Mesendoderm (in vitro differentiated cells): ENCODE data around the gene ZSCAN10.
"Not testable (repeated sequence)": the region's sequence is repeated elsewhere in the genome, so short reads cannot be mapped to it uniquely, and the experiment has no call there.

Source experiments
- DNase-seq: peaks from one replicate; pipeline ENCODE4 v3.0.0; 2013
- H2AK5ac ChIP-seq: 2 replicates; pipeline ENCODE4 v1.6.1; 2013; ENCODE audit warnings: low read length, inconsistent platforms
- H2BK120ac ChIP-seq: 2 replicates; pipeline ENCODE4 v1.6.1; 2013; ENCODE audit warnings: low read depth, mild to moderate bottlenecking, low read length, moderate library complexity, mixed read lengths
- H2BK15ac ChIP-seq: replicated peaks from 2 replicates; pipeline ENCODE4 v1.6.1; 2013; ENCODE audit warnings: low read depth, mild to moderate bottlenecking, moderate library complexity
- H2BK5ac ChIP-seq: 2 replicates; pipeline ENCODE4 v1.6.1; 2013; ENCODE audit warnings: low read length, inconsistent platforms
- H3K18ac ChIP-seq: 2 replicates; pipeline ENCODE4 v1.6.1; 2013; ENCODE audit warnings: mild to moderate bottlenecking, low read length, mixed read lengths
- H3K23ac ChIP-seq: one replicate; pipeline ENCODE4 v1.6.1; 2013; ENCODE audit warnings: low read length
- H3K27ac ChIP-seq: 2 replicates; pipeline ENCODE4 v1.5.1; 2013; ENCODE audit warnings: low read depth, mild to moderate bottlenecking, inconsistent platforms, low read length, moderate library complexity
- H3K27me3 ChIP-seq: 2 replicates; pipeline ENCODE4 v1.6.1; 2013; ENCODE audit warnings: low read length, control low read depth, mild to moderate bottlenecking, inconsistent platforms; ENCODE audit not compliant: insufficient read depth, poor library complexity
- H3K36me3 ChIP-seq: 2 replicates; pipeline ENCODE4 v1.6.1; 2013; ENCODE audit warnings: low read length, inconsistent platforms; ENCODE audit not compliant: control insufficient read depth, insufficient read depth
- H3K4ac ChIP-seq: one replicate; pipeline ENCODE4 v1.6.1; 2013; ENCODE audit warnings: low read depth, mild to moderate bottlenecking, low read length, moderate library complexity
- H3K4me1 ChIP-seq: 2 replicates; pipeline ENCODE4 v1.6.1; 2013; ENCODE audit warnings: low read depth, low read length, inconsistent platforms; ENCODE audit not compliant: control insufficient read depth
- H3K4me2 ChIP-seq: 2 replicates; pipeline ENCODE4 v1.6.1; 2013; ENCODE audit warnings: low read length
- H3K4me3 ChIP-seq: 2 replicates; pipeline ENCODE4 v1.5.1; 2013; ENCODE audit warnings: mild to moderate bottlenecking, low read length
- H3K56ac ChIP-seq: one replicate; pipeline ENCODE4 v1.6.1; 2013; ENCODE audit warnings: low read length
- H3K79me1 ChIP-seq: 2 replicates; pipeline ENCODE4 v1.6.1; 2013; ENCODE audit warnings: low read length, inconsistent platforms
- H3K79me2 ChIP-seq: 2 replicates; pipeline ENCODE4 v1.6.1; 2013; ENCODE audit warnings: mild to moderate bottlenecking, low read length; ENCODE audit not compliant: control insufficient read depth, insufficient read depth
- H3K9ac ChIP-seq: 2 replicates; pipeline ENCODE4 v1.6.1; 2013; ENCODE audit warnings: low read length, inconsistent platforms
- H4K5ac ChIP-seq: one replicate; pipeline ENCODE4 v1.6.1; 2013; ENCODE audit warnings: low read length
- H4K8ac ChIP-seq: one replicate; pipeline ENCODE4 v1.6.1; 2013; ENCODE audit warnings: low read depth, mild to moderate bottlenecking, control low read depth, low read length, moderate library complexity
- WGBS: extraction: QIAGEN DNeasy Blood & Tissue Kit; methylation state at CpG from one replicate; pipeline ENCODE4 v1.1.7; 2013; ENCODE audit warnings: low lambda C conversion rate, missing lambda C conversion rate; ENCODE audit not compliant: insufficient coverage; ENCODE audit errors: extremely low coverage; 5-methylcytosine and 5-hydroxymethylcytosine counted together

ZSCAN10 gene

GRCh38 chr16:3142327-3142726 is 43.2 kb upstream of the ZSCAN10 start:
- H3K56ac ChIP-seq: no peak overlapping the region
- no peak overlapping the region for H2BK120ac ChIP-seq
- H3K79me1 ChIP-seq: no peaks in the 10 kb centered on the region
- H3K79me2 ChIP-seq: no peaks in the 10 kb centered on the region
- H4K8ac ChIP-seq: no peak overlapping the region
- no peak overlapping the region for H4K5ac ChIP-seq
- no peak overlapping the region for H3K4ac ChIP-seq
- H2BK15ac ChIP-seq: no peak overlapping the region
- H2AK5ac ChIP-seq: no peak overlapping the region
- H2BK5ac ChIP-seq: no peak overlapping the region
- no peaks in the 10 kb centered on the region for H3K27me3 ChIP-seq
- H3K4me3 ChIP-seq: no peak overlapping the region
- H3K9ac ChIP-seq: no peak overlapping the region
- H3K36me3 ChIP-seq: no peaks in the 10 kb centered on the region
- no peak overlapping the region for H3K27ac ChIP-seq
- H3K4me2 ChIP-seq: no peak overlapping the region
- H3K18ac ChIP-seq: no peak overlapping the region
- no peak for DNase-seq
- no CpG with 5 or more reads among the region's 22 CpGs for WGBS
- H3K23ac ChIP-seq: no peak overlapping the region
- no peaks in the 10 kb centered on the region for H3K4me1 ChIP-seq

- Histone ChIP-seq H4K5ac (no peak overlapping the region), H3K56ac (no peak overlapping the region), H3K4me1 (no peaks in the 10 kb centered on the region), H3K36me3 (no peaks in the 10 kb centered on the region), H2BK120ac (no peak overlapping the region), H3K79me2 (no peaks in the 10 kb centered on the region), H3K27me3 (no peaks in the 10 kb centered on the region), H2AK5ac (no peak overlapping the region), H3K4me2 (no peak overlapping the region), H3K4me3 (no peak overlapping the region), H2BK15ac (no peak overlapping the region), H3K18ac (no peak overlapping the region), H3K4ac (no peak overlapping the region), H3K79me1 (no peaks in the 10 kb centered on the region), H3K27ac (no peak overlapping the region), H2BK5ac (no peak overlapping the region), H4K8ac (no peak overlapping the region), H3K9ac (no peak overlapping the region), H3K23ac (no peak overlapping the region)
- no CpG with 5 or more reads among the region's 23 CpGs for WGBS
- no peak for DNase-seq
Observed at GRCh38 chr16:3141781-3142311, 42.8 kb upstream of the ZSCAN10 start.

- no CpG with 5 or more reads among the region's 69 CpGs for WGBS
- H2BK120ac ChIP-seq: no peak overlapping the region
- no peak overlapping the region for H2AK5ac ChIP-seq
- no peaks in the 10 kb centered on the region for H3K4me1 ChIP-seq
- H4K8ac ChIP-seq: no peak overlapping the region
- no peak overlapping the region for H4K5ac ChIP-seq
- H3K27me3 ChIP-seq: no peaks in the 10 kb centered on the region
- H3K36me3 ChIP-seq: no peaks in the 10 kb centered on the region
- H3K79me2 ChIP-seq: no peaks in the 10 kb centered on the region
- H3K4me3 ChIP-seq: no peak overlapping the region
- no peak overlapping the region for H2BK5ac ChIP-seq
- DNase-seq: no peak
- H3K27ac ChIP-seq: no peak overlapping the region
- no peak overlapping the region for H3K4me2 ChIP-seq
- no peaks in the 10 kb centered on the region for H3K79me1 ChIP-seq
- no peak overlapping the region for H3K18ac ChIP-seq
- H3K56ac ChIP-seq: no peak overlapping the region
- no peak overlapping the region for H3K4ac ChIP-seq
- no peak overlapping the region for H3K23ac ChIP-seq
- H3K9ac ChIP-seq: no peak overlapping the region
- no peak overlapping the region for H2BK15ac ChIP-seq
Observed at GRCh38 chr16:3140603-3141427, 41.7 kb upstream of the ZSCAN10 start.

GRCh38 chr16:3139561-3139960 is 40.5 kb upstream of the ZSCAN10 start:
- H3K4me1 ChIP-seq, H3K4me2 ChIP-seq, H3K4me3 ChIP-seq, H3K36me3 ChIP-seq, H3K9ac ChIP-seq, H3K56ac ChIP-seq, H3K18ac ChIP-seq, H2BK15ac ChIP-seq, H4K8ac ChIP-seq, H3K27me3 ChIP-seq, H4K5ac ChIP-seq, H3K79me1 ChIP-seq, H2BK120ac ChIP-seq, H2BK5ac ChIP-seq, H3K23ac ChIP-seq, DNase-seq, H2AK5ac ChIP-seq, H3K4ac ChIP-seq, H3K27ac ChIP-seq, H3K79me2 ChIP-seq: not testable (repeated sequence)
- WGBS: no CpG with 5 or more reads among the region's 9 CpGs

- Histone ChIP-seq H3K27me3 (no peaks in the 10 kb centered on the region), H3K4ac (no peak overlapping the region), H2BK5ac (no peak overlapping the region), H3K4me3 (no peak overlapping the region), H2AK5ac (no peak overlapping the region), H3K79me1 (peaks cover 2% of the 10 kb centered on the region), H3K79me2 (peaks cover 7% of the 10 kb centered on the region), H3K27ac (no peak overlapping the region), H4K5ac (no peak overlapping the region), H3K4me1 (no peaks in the 10 kb centered on the region), H2BK15ac (no peak overlapping the region), H3K36me3 (no peaks in the 10 kb centered on the region), H4K8ac (no peak overlapping the region), H3K56ac (no peak overlapping the region), H3K23ac (no peak overlapping the region), H3K4me2 (no peak overlapping the region), H3K18ac (no peak overlapping the region), H3K9ac (no peak overlapping the region), H2BK120ac (no peak overlapping the region)
- no peak for DNase-seq
- WGBS: no CpG with 5 or more reads among the region's 14 CpGs
Observed at GRCh38 chr16:3138823-3139426, 39.8 kb upstream of the ZSCAN10 start.
